C4-2B (cell line): ENCODE measurements around the gene CNTN5.
"Not testable (repeated sequence)": the region's sequence is repeated elsewhere in the genome, so short reads cannot be mapped to it uniquely, and the experiment has no call there.

Source experiments
- H3K27ac ChIP-seq: fragments of 450-650 bp; 2 replicates; pipeline ENCODE4 v1.5.1; 2017
- CTCF ChIP-seq: fragments of 450-650 bp; conservative IDR thresholded peaks from 2 replicates; pipeline ENCODE4 v1.5.1; 2017; ENCODE audit warnings: mild to moderate bottlenecking
- ZFX ChIP-seq: fragments of 450-650 bp; IDR thresholded peaks from 2 replicates; pipeline ENCODE4 v1.6.1; 2017

CNTN5 gene

GRCh38 chr11:99795999-99796398 lies 775.2 kb downstream of the CNTN5 start:
- no peak overlapping the region for H3K27ac ChIP-seq
- TF ChIP-seq ZFX (no peak), CTCF (no peak)

- no peak overlapping the region for H3K27ac ChIP-seq
- no peak for TF ChIP-seq CTCF
- TF ChIP-seq ZFX: no peak
These were observed 782.8 kb downstream of the CNTN5 start for GRCh38 chr11:99803501-99803900.

GRCh38 chr11:99812516-99812915 lies 791.8 kb downstream of the CNTN5 start:
- no peak for TF ChIP-seq ZFX
- no peak for TF ChIP-seq CTCF
- no peak overlapping the region for H3K27ac ChIP-seq

- TF ChIP-seq CTCF (no peak), ZFX (no peak)
- H3K27ac ChIP-seq: no peak overlapping the region
These were observed 793.3 kb downstream of the CNTN5 start for GRCh38 chr11:99814021-99814420.

GRCh38 chr11:99814738-99815137 lies 794.0 kb downstream of the CNTN5 start:
- H3K27ac ChIP-seq: no peak overlapping the region
- TF ChIP-seq ZFX (no peak), CTCF (peak; percentile 30)

- H3K27ac ChIP-seq: no peak overlapping the region
- TF ChIP-seq CTCF (no peak), ZFX (no peak)
These were observed 798.2 kb downstream of the CNTN5 start for GRCh38 chr11:99818991-99819390.

GRCh38 chr11:99822846-99823565 lies 802.3 kb downstream of the CNTN5 start:
- H3K27ac ChIP-seq: no peak overlapping the region
- TF ChIP-seq CTCF: no peak
- no peak for TF ChIP-seq ZFX

- H3K27ac ChIP-seq: not testable (repeated sequence)
These were observed 816.0 kb downstream of the CNTN5 start for GRCh38 chr11:99836739-99837138.
